Lower lobe of right lung (tissue), 2 donors: Measurements from ENCODE around the gene KCNJ9. TPM values are rescaled to one million over a fixed set of nuclear protein-coding genes. Genes with fewer than 3 reads are reported as not detected.
A peak's percentile ranks its signal among the peaks of the same experiment; 100 is the strongest.

Experiments used
- ATAC-seq, 2 donors: fragments of 200-7000 bp; cut with Tn5 transposase; one replicate each; pipeline ENCODE4 v1.9.1; 2020 to 2022; ENCODE audit warnings: mild to moderate bottlenecking in 2 of 2, moderate library complexity in 2 of 2
- DNase-seq: peaks from one replicate; pipeline ENCODE4 v3.0.0-alpha.2; 2020
- H3K27ac ChIP-seq: fragments of 200-600 bp; one replicate; pipeline ENCODE4 v1.8.0; 2022
- H3K27me3 ChIP-seq: fragments of 200-600 bp; one replicate; pipeline ENCODE4 v1.8.0; 2022; ENCODE audit warnings: low read depth
- H3K36me3 ChIP-seq: fragments of 200-600 bp; one replicate; pipeline ENCODE4 v1.8.0; 2022; ENCODE audit warnings: mild to moderate bottlenecking
- H3K4me1 ChIP-seq: fragments of 200-600 bp; one replicate; pipeline ENCODE4 v1.8.0; 2022
- H3K4me3 ChIP-seq: fragments of 200-600 bp; one replicate; pipeline ENCODE4 v1.8.0; 2022; ENCODE audit warnings: mild to moderate bottlenecking
- H3K9me3 ChIP-seq: fragments of 200-600 bp; one replicate; pipeline ENCODE4 v1.8.0; 2022
- CTCF ChIP-seq: fragments of 200-600 bp; IDR thresholded peaks from one replicate; pipeline ENCODE4 v1.8.0; 2022; ENCODE audit warnings: antibody characterized with exemption, mild to moderate bottlenecking
- intact Hi-C: fragments of 100-400 bp; cut with DNase I; formaldehyde crosslinking; loops from one replicate; pipeline ENCODE4 v1.11.0; 2022
- total RNA-seq: library from RNA; stranded (reverse); fragmentation: NEBNext Ultra II Directional; extraction: Animal tissue kit (Norgen Biotek cat#: 25700); gene quantifications from one replicate; pipeline ENCODE4 v1.2.1, GENCODE V29; 2021
- donor health status: DM: no; HTN: yes; CAD: no; lungs with severe emphysema.

Gene KCNJ9
- total RNA-seq, 1 donor from 2014 or later = not detected

- TF ChIP-seq CTCF = no peak
- no peaks in the 10 kb centered on the region for H3K4me1 ChIP-seq
- DNase-seq (no peak), ATAC-seq (no peak)
- no peak overlapping the region for H3K27ac ChIP-seq
- H3K27me3 ChIP-seq = no peaks in the 10 kb centered on the region
- H3K4me3 ChIP-seq = no peak overlapping the region
- intact Hi-C loops = no loop called here
- H3K9me3 ChIP-seq = no peaks in the 10 kb centered on the region
- no peaks in the 10 kb centered on the region for H3K36me3 ChIP-seq
Observed at GRCh38 chr1:160133990-160134770, 52.8 kb downstream of the KCNJ9 start.

- Histone ChIP-seq H3K27ac (no peak overlapping the region), H3K9me3 (no peaks in the 10 kb centered on the region), H3K27me3 (no peaks in the 10 kb centered on the region), H3K4me3 (no peak overlapping the region), H3K4me1 (no peaks in the 10 kb centered on the region), H3K36me3 (no peaks in the 10 kb centered on the region)
- DNase-seq (no peak), ATAC-seq (peak in 1 of 2 donors; percentile 19)
- intact Hi-C loops = no loop called here
- TF ChIP-seq CTCF = no peak
Observed at GRCh38 chr1:160134791-160135572, 53.6 kb downstream of the KCNJ9 start.

GRCh38 chr1:160136121-160136925 is 55.0 kb downstream of the KCNJ9 start:
- ATAC-seq = no peak
- intact Hi-C loops = no loop called here
- no peak for DNase-seq
- H3K4me1 ChIP-seq = no peaks in the 10 kb centered on the region
- no peaks in the 10 kb centered on the region for H3K36me3 ChIP-seq
- H3K4me3 ChIP-seq = no peak overlapping the region
- H3K9me3 ChIP-seq = no peaks in the 10 kb centered on the region
- H3K27me3 ChIP-seq = no peaks in the 10 kb centered on the region
- H3K27ac ChIP-seq = no peak overlapping the region
- no peak for TF ChIP-seq CTCF

- Histone ChIP-seq H3K27ac (no peak overlapping the region), H3K27me3 (no peaks in the 10 kb centered on the region), H3K4me1 (no peaks in the 10 kb centered on the region), H3K36me3 (no peaks in the 10 kb centered on the region), H3K4me3 (no peak overlapping the region), H3K9me3 (no peaks in the 10 kb centered on the region)
- ATAC-seq (no peak), DNase-seq (no peak)
- intact Hi-C loops = no loop called here
- TF ChIP-seq CTCF = no peak
Observed at GRCh38 chr1:160136926-160137200, 55.5 kb downstream of the KCNJ9 start.

GRCh38 chr1:160137216-160137862 is 56.0 kb downstream of the KCNJ9 start:
- ATAC-seq (no peak), DNase-seq (no peak)
- intact Hi-C loops = no loop called here
- no peaks in the 10 kb centered on the region for H3K36me3 ChIP-seq
- no peaks in the 10 kb centered on the region for H3K9me3 ChIP-seq
- no peak for TF ChIP-seq CTCF
- no peak overlapping the region for H3K27ac ChIP-seq
- H3K4me3 ChIP-seq = no peak overlapping the region
- no peaks in the 10 kb centered on the region for H3K27me3 ChIP-seq
- H3K4me1 ChIP-seq = no peaks in the 10 kb centered on the region
